SW480 (cell line): ENCODE data around the gene CIPC.

Experiments
- DNase-seq: peaks from one replicate; pipeline ENCODE4 v3.0.0-alpha.2; 2016; ENCODE audit warnings: low spot score

Gene CIPC, protein sequence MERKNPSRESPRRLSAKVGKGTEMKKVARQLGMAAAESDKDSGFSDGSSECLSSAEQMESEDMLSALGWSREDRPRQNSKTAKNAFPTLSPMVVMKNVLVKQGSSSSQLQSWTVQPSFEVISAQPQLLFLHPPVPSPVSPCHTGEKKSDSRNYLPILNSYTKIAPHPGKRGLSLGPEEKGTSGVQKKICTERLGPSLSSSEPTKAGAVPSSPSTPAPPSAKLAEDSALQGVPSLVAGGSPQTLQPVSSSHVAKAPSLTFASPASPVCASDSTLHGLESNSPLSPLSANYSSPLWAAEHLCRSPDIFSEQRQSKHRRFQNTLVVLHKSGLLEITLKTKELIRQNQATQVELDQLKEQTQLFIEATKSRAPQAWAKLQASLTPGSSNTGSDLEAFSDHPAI

DNA sequence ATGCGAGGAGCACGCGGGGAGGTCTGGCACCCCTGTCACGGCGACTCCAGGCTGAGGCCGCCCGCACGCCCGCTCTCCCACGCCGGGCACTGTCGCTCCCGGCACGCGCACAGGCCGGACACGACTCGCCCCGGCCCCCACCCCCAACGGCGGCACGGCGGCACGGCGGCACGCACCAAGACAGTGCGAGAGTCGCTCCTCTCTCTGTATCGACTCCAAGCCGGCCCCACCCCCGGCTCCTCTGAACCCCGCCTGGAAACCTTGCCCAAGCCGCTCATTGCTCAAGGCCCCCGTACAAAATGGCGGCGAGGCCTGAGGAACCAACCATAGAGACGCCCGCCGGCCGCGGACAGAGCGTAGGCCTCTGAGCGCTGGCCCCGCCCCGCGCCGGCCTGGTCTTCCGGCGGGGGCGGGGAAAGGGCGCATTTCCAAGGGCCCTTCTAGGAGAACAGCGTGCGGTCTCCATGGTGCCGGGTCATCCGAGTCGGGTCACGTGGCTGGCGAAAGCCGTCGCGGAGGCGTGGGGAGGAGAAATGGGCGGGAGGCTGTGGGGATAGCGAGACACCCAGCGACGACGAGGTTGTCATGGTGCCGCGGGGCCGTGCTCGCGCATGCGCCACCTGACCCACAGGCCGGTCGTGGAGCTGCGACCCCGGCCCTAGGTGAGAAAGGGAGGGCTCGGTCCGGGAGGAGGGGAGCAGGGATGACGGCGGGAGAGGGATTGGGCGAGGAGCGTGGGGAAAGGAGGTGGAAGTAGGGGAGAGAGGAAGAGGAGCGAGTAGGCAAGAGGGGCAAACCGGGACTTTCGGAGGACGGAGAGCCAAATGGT, at the start of gene CIPC:
CIPC (plus strand) TSS at position 559 of the 829 bp plus-strand sequence. CDS start 7,451 bp downstream, outside the sequence.
- peak; percentile 99 for DNase-seq

DNA sequence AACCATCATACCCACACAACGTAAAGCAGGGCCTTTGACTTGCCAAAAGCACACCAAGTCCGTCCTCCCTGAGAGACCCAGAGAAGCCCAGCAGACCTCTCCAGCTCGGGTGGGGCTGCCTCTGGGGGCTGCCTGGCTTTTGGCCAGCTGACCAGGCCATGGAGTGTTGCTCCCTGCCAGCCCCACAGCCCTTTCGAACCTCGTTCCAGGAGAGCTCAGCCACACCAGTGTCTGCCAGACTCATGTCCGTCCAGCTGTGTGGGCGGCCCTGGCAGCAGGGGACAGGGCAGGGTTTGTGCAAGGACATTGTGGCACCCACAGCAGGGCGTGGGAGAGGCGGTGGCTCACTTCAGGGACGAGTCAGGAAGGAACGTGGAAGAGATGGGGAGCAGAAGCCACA, 46.9 kb upstream of the CIPC start:
- DNase-seq = no peak

- no peak for DNase-seq
Observed at GRCh38 chr14:77052281-77053044, 45.6 kb upstream of the CIPC start.

DNA sequence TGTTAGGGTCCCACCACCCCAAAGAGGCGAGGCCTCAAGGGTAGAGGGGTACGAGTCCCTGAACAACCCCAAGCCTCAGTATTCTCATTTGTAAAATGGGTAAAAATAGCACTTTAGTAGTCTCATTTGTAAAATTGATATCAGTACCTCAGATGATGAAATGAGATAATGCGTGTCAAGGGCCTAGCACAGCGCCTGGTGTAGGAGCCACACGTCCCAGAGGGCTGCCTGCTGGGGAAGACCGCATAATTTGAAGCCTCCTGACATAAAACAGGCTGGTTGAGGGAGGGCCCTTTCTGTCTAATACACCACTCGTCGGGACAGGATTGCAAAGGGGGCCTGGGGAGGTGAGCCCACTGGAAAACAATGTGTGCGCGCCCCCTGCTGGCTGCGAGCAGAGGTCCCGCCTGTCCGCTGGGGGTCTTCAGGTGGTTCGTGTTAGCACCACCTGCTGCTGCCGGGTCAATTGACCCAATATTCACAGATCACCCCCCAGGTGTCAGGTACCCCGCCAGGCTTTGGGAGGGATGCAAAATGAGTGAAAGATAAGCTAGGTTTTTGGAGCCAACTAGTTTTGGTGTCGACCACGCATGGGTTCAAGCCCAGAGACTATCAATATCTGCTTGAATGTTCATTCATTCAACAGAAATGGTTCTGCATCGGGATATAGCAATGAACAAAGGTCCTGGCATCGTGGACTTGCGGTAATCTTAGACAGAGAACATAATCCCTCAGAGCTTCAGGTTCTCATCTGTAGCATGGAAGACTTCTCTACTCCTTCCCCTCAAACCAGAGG, 44.8 kb upstream of the CIPC start:
- no peak for DNase-seq

GRCh38 chr14:77055306-77055705, 42.8 kb upstream of the CIPC start:
- no peak for DNase-seq

GRCh38 chr14:77055981-77056380, 42.1 kb upstream of the CIPC start:
- DNase-seq = no peak

DNA sequence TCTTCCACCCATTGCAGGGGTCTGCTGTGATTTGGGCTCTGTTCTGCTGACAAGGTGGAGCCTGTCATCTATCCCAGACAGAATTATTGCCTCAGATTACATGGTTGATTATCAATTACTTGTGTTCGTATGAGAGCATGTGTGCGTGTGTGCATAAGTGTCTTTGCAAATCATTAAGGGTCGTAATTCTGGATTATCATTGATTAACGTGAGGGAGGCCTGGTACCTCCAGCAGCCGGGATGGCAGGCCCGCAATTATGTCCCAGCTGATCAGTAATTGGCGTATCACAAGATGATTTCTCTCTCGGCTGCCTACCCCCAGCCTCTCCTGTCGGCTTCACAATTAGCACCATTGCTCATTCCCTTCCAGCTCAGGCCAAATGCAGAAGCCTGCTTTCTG, 39.9 kb upstream of the CIPC start:
- DNase-seq = no peak

DNA sequence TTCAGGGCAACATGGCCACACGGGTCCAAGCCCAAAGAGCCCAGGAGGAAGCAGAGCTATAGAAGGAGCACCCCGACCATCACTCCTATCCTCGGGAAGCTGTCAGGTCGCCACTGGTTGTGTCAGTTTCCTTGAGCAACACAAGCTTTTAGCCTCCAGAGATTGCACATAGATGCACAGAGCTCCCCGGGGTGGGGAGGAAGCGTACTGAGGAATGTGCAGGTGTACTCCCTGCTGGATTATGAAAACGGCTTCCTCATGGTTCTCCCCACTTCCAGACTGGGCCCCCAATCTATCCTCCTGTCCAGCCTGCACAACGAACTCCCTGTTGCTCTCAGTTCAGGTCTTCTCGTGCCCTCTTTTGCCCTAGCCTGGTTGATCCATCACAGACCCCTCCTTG, 39.3 kb upstream of the CIPC start:
- DNase-seq = no peak

- peak; percentile 90 for DNase-seq
Observed at GRCh38 chr14:77059276-77059915, 38.7 kb upstream of the CIPC start.

- no peak for DNase-seq
Observed at GRCh38 chr14:77061630-77062257, 36.3 kb upstream of the CIPC start.

- no peak for DNase-seq
Observed at GRCh38 chr14:77062261-77062660, 35.8 kb upstream of the CIPC start.

DNA sequence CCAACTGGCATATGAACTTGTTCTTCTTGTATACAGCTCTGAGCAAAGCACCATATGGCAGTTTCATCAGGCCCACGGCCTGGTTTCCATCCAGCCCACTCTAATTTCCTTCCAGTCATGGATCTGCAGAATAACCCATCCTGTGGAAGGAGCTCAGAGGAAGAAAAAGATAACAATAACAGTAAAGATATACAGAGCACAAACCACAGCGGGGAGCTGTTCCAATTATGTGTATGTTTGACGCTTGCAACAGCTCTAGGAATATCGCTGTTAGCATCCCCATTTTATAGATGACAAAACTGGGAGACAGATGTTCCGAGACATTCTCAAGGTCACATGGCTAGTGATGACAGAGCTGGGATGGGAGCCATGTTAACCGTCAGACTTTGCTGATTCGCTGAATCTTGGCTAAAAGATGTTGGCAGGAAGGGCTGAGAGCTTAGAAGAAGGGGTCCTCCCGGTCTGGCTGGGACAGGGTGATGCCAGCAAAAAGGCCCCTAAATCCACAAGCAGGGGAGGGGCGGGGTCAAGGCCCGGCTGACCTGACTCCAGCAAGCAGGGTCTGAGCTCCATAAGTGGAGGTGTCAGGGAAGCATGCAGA, 34.4 kb upstream of the CIPC start:
- no peak for DNase-seq

DNA sequence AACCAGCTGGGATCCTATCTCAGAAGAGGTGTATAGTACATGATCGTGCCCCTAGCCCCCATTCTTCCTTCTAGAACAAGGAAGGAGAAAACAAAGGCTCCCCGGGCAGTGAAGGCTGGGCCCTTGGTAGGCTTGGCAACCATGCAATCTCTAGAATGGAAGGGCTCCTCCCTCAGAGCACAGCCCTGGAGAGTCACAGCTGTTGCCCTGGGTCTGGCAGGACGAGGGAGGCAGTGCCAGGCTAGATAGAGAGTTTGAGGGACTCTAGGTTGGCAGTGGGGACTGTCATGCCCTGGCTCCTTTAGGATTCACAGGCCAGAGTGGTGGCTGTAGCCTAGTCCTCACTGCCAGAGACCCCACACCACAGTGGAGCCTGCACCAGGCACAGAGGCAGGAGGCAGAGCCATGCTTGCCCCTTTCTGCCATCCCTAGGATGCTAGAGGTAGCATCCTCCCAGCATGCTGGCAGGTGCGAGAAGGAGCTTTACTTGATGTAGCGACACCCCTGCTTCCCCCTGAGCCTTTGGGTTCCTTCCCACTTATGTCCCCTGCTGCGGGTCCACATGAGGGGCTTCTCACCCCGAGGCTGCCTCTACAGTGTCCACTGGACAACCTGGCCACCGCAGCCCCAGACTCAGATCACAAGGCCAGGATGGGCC, 33.4 kb upstream of the CIPC start:
- DNase-seq = no peak

- no peak for DNase-seq
Observed at GRCh38 chr14:77065851-77066577, 32.0 kb upstream of the CIPC start.

GRCh38 chr14:77066578-77067172, 31.4 kb upstream of the CIPC start:
- no peak for DNase-seq

DNA sequence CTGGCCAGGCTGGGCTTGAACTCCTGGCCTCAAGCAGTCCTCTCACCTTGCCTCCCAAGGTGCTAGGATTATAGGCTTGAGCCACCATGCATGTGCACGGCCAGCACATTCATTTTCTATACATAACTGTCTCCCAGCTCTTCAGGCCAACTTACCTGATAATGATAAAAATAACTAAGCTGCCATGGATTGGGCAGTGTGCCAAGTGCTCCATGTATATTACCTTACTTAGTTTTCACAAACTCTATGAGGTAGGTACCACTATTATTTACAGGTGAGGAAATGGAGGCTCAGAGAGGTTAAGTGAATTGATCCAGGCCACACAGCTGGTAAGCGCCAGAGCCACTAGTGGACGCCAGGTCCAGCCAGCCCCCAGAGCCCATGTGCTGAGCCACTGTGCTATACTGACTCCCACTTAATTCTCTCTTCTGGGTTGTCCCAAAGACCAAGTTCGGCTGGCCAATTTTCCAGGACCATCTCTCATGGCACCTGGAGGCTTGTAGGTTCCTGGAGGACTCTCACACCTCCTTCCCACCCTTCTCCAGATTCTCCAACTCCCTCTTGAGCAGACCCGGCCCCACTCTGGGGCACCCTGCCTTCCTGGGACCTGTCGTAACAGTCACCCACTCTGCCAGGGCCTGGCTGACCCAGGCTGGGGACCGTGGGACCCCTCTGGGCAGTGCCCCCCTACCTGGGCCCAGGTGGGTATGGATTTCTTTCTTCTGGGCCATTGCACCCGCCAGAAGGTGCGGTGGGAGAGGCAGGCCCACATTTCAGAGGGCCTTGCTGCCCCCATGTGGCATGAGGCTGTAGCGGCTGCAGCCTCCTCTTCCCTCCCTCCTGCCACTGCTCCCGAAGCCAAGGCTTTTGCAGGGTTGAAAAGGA, 30.2 kb upstream of the CIPC start:
- peak; percentile 69 for DNase-seq

DNA sequence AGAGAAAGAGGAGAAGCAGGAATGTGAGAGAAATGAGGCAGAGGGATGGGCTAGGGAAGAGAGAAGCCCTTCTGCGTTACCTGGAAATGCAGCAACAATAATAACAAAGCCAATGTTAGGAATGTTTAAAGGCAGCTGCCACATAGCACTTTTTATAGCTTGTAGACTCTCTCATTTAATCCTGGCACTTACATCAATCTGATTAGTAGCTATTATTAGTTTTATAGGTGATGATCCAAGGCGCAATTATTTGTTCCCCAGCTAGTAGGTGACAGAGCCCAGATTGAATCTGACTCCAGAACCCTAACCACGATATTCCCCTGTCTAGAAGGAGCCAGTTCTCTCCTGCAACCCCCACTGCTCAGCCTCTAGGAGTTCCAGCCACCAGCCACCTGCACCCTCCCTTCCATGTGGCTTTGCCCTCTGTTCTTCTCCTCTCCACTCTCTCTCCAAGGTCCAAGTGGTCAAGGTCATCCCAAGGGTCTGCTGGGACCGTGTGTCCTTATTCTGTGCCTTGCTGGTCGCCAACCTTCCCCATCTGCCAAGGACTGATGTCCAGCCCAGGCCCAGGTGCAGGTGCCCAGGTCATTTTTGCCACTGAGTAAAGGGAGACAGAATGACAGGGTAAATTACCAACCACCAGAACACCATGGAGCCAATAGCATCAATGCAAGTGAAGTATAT, 29.4 kb upstream of the CIPC start:
- no peak for DNase-seq
